Measurements from ENCODE around the gene WDR76.

WDR76 gene

GRCh38 chr15:43913941-43914340 is 87.1 kb downstream of the WDR76 start:
- no peak for DNase-seq (ENCODE audit: low spot score)

GRCh38 chr15:43915631-43916325 is 89.0 kb downstream of the WDR76 start:
- DNase-seq (ENCODE audit: low spot score) = no peak

- DNase-seq (ENCODE audit: low spot score) = no peak
Observed at GRCh38 chr15:43916326-43916660, 89.5 kb downstream of the WDR76 start.
